ENCODE data around the gene GRIN2C. TPM values are rescaled to one million over a fixed set of nuclear protein-coding genes. Genes with fewer than 3 reads are reported as not detected.
A peak's percentile ranks its signal among the peaks of the same experiment; 100 is the strongest.
"Not testable (repeated sequence)": the region's sequence is repeated elsewhere in the genome, so short reads cannot be mapped to it uniquely, and the experiment has no call there.

Gene GRIN2C
- total RNA-seq, 1 experiment from 2014 or later: 0.44 TPM

GRCh38 chr17:74870512-74870911 lies 10.8 kb upstream of the GRIN2C start:
- Histone ChIP-seq H4K8ac (replicated peaks; ENCODE audit: insufficient read length, low read depth, low read length) (no peak overlapping the region), H3K23ac (ENCODE audit: insufficient read length, low read depth, low read length) (no peak overlapping the region), H3K18ac (ENCODE audit: insufficient read length, low read depth, low read length) (no peak overlapping the region), H2BK120ac (ENCODE audit: low read depth, low read length, poor library complexity, severe bottlenecking) (no peak overlapping the region), H2BK15ac (ENCODE audit: low read depth, low read length) (no peak overlapping the region), H3K4me1 (ENCODE audit: insufficient read depth, low read length) (0 out of 2 replicates have a peak, but pooled peaks cover 2% of the 10 kb centered on the region), H2AFZ (ENCODE audit: low read length) (no peak overlapping the region), H3K27me3 (ENCODE audit: insufficient read depth, low read length) (no peaks in the 10 kb centered on the region), H3K27ac (ENCODE audit: insufficient read length, low read depth, low read length) (no peak overlapping the region), H3K9me3 (ENCODE audit: control insufficient read depth, low read depth, low read length) (no peaks in the 10 kb centered on the region), H3K56ac (ENCODE audit: insufficient read length, low read depth, low read length) (no peak overlapping the region), H3K9ac (ENCODE audit: extremely low read depth, insufficient read length, low read length) (no peak overlapping the region), H4K91ac (ENCODE audit: insufficient read length, low read depth, low read length) (no peak overlapping the region), H4K20me1 (ENCODE audit: control insufficient read depth, insufficient read depth, insufficient read length) (no peaks in the 10 kb centered on the region), H2BK5ac (ENCODE audit: insufficient read length, low read length) (no peak overlapping the region), H3K79me1 (ENCODE audit: insufficient read depth, low read depth, low read length, poor library complexity, severe bottlenecking) (no peaks in the 10 kb centered on the region), H2BK20ac (ENCODE audit: low read depth, low read length, poor library complexity, severe bottlenecking) (no peak overlapping the region), H3K23me2 (ENCODE audit: insufficient read length, low read depth, low read length, poor library complexity, severe bottlenecking) (peaks cover 12% of the 10 kb centered on the region), H2AK5ac (ENCODE audit: insufficient read length, low read length) (no peak overlapping the region), H3K14ac (ENCODE audit: insufficient read depth, low read length) (no peak overlapping the region), H3T11ph (ENCODE audit: low read length) (no peak overlapping the region), H4K5ac (ENCODE audit: insufficient read length, low read depth, low read length) (no peak overlapping the region), H2BK12ac (ENCODE audit: insufficient read length, low read depth, low read length) (no peak overlapping the region), H3K4ac (ENCODE audit: low read depth, low read length) (no peak overlapping the region), H3K4me2 (ENCODE audit: insufficient read depth, insufficient read length, low read length) (no peak overlapping the region), H3K79me2 (ENCODE audit: insufficient read depth, low read length) (no peaks in the 10 kb centered on the region)
- no peak for TF ChIP-seq CTCF (conservative IDR thresholded peaks at IDR 0.05)
- H3K4me3 Mint-ChIP-seq: no peak overlapping the region; a peak in 1 of 5 replicates
- peak overlapping the region in 2 of 3 experiments; percentile 23 to 98; a peak in 1 of 7 replicates for H3K27ac Mint-ChIP-seq
- peaks cover 20 to 25% of the 10 kb centered on the region in 2 experiments for H3K4me1 Mint-ChIP-seq
- WGBS (ENCODE audit: extremely low coverage, insufficient read length, low lambda C conversion rate): no CpG with 5 or more reads among the region's 3 CpGs
- no peaks in the 10 kb centered on the region for H3K9me3 Mint-ChIP-seq
- DNase-seq: no peak
- no peaks in the 10 kb centered on the region; the same call in 1 of the 2 replicates for H3K27me3 Mint-ChIP-seq (ENCODE audit: low read depth)
- H3K36me3 Mint-ChIP-seq (ENCODE audit: insufficient read depth in 1 of 3, low read depth in 3 of 3): peaks cover 0 to 17% (median 13%) of the 10 kb centered on the region in 3 experiments; a peak in 4 of 7 replicates

GRCh38 chr17:74870028-74870427 lies 10.3 kb upstream of the GRIN2C start:
- H3K79me1 ChIP-seq (ENCODE audit: insufficient read depth, low read depth, low read length, poor library complexity, severe bottlenecking); DNase-seq; H2BK20ac ChIP-seq (ENCODE audit: low read depth, low read length, poor library complexity, severe bottlenecking); H4K91ac ChIP-seq (ENCODE audit: insufficient read length, low read depth, low read length); H4K5ac ChIP-seq (ENCODE audit: insufficient read length, low read depth, low read length); H3T11ph ChIP-seq (ENCODE audit: low read length); H2BK12ac ChIP-seq (ENCODE audit: insufficient read length, low read depth, low read length); H3K27ac Mint-ChIP-seq; H4K8ac ChIP-seq (replicated peaks; ENCODE audit: insufficient read length, low read depth, low read length); H2BK120ac ChIP-seq (ENCODE audit: low read depth, low read length, poor library complexity, severe bottlenecking); H3K9ac ChIP-seq (ENCODE audit: extremely low read depth, insufficient read length, low read length); H3K27ac ChIP-seq (ENCODE audit: insufficient read length, low read depth, low read length); H3K9me3 ChIP-seq (ENCODE audit: control insufficient read depth, low read depth, low read length); H3K56ac ChIP-seq (ENCODE audit: insufficient read length, low read depth, low read length); H4K20me1 ChIP-seq (ENCODE audit: control insufficient read depth, insufficient read depth, insufficient read length); H3K23ac ChIP-seq (ENCODE audit: insufficient read length, low read depth, low read length); H3K18ac ChIP-seq (ENCODE audit: insufficient read length, low read depth, low read length); H3K4me3 Mint-ChIP-seq; H2AK5ac ChIP-seq (ENCODE audit: insufficient read length, low read length); H2AFZ ChIP-seq (ENCODE audit: low read length); H3K79me2 ChIP-seq (ENCODE audit: insufficient read depth, low read length); H3K9me3 Mint-ChIP-seq; H2BK15ac ChIP-seq (ENCODE audit: low read depth, low read length); H2BK5ac ChIP-seq (ENCODE audit: insufficient read length, low read length); H3K4me1 ChIP-seq (ENCODE audit: insufficient read depth, low read length); H3K4ac ChIP-seq (ENCODE audit: low read depth, low read length); H3K4me2 ChIP-seq (ENCODE audit: insufficient read depth, insufficient read length, low read length); H3K27me3 Mint-ChIP-seq (ENCODE audit: low read depth); H3K14ac ChIP-seq (ENCODE audit: insufficient read depth, low read length); H3K27me3 ChIP-seq (ENCODE audit: insufficient read depth, low read length): not testable (repeated sequence)
- Mint-ChIP-seq H3K4me1 (peaks cover 22 to 28% of the 10 kb centered on the region in 2 experiments), H3K36me3 (ENCODE audit: insufficient read depth in 1 of 3, low read depth in 3 of 3) (peaks cover 0 to 20% (median 17%) of the 10 kb centered on the region in 3 experiments; a peak in 4 of 7 replicates)
- peaks cover 12% of the 10 kb centered on the region for H3K23me2 ChIP-seq (ENCODE audit: insufficient read length, low read depth, low read length, poor library complexity, severe bottlenecking)
- no CpG with 5 or more reads among the region's 9 CpGs for WGBS (ENCODE audit: extremely low coverage, insufficient read length, low lambda C conversion rate)

Measured in H9 (cell line).